GM18907 (cell line): Measurements from ENCODE around the gene CRYBA2.
A peak's percentile ranks its signal among the peaks of the same experiment; 100 is the strongest.

Experiments
- ATAC-seq: cut with Tn5 transposase; IDR thresholded peaks from one replicate; pipeline ENCODE4 v1.9.1; 2021; ENCODE audit warnings: mild to moderate bottlenecking, moderate library complexity; ENCODE audit not compliant: unreplicated experiment

CRYBA2 gene

DNA sequence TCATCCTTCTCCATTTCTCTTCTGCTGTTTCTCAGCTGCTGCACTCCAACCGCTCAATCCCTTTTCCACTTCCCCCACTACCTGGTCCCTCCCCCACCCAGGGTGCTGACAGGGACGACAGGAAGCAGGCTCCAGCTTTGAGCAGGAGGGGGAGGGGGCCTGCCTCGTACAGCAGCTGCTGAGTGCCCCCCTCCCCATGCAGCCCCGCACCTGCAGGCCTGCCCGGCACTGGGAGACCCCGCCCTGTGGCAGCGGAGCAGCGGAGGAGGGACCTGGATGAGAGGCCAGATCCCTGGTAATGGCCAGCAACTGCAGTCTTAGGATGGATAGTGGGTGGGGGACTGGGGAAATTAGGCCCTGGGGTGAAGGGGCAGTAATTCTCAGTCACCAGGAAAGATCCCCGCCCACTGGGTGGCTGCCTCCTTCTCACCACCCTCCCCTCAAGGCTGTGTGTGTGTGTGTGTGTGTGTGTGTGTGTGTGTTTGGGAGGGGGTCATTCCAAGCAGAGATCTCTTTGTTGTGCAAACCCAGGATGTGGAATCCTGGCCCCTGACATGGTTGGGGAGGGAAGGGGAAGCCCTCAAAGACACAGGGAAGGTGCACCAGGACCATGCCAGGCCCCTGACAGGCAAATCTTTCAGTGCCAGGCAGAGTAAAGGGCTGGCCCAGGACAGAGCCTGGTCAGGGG is 6.8 kb upstream of the CRYBA2 start:
- ATAC-seq = no peak

- no peak for ATAC-seq
Observed at GRCh38 chr2:218999021-218999880, 6.0 kb upstream of the CRYBA2 start.

DNA sequence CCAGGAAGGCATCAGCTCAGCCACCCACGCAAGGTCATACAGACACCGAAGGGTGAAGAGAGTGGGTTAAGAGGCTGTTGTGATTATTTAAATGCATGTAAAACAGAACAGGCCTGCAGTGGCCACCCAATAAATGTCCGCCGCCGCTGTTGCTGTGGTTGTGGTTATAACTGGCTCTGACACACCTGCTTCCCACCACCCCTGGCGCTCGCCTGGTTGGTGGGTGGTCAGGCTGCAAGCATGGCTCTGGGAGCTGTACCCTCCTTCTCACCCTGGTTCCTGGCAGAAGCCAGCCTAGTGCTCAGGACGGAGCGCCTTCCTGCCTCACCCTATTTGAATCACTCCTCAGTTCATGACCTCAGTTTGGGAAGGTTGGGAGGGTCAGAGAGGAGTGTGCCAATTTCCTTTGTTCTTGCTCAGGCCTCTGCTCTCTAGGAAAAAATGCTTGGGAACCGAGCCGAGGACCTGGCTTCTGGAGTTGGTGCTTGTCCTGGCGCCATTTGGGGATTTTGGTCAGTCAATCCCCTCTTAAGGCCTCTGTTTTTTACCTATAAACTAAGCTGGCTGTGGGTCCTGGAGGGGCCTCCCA is 5.3 kb upstream of the CRYBA2 start:
- ATAC-seq = no peak

- no peak for ATAC-seq
Observed at GRCh38 chr2:218997731-218998130, 4.5 kb upstream of the CRYBA2 start.

DNA sequence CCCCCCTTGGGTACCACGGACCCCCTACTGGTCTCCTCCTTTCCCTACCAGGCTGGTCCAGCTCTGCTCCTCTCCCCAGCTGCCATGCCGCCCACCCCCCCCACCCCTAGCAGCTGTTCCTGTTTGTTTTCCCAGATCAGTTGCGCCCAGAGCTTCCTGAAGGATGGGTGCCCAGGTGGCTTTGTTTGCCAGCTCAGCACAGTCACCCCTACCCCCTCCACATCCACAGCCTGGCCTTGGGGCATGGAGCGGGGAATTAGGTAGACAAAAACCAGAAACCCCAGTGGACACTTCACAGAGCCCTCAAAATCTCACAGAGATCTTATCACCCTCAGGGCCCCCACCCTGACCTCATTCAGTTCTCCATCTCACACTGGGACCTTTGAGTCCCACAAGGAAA is 3.7 kb upstream of the CRYBA2 start:
- no peak for ATAC-seq

GRCh38 chr2:218995972-218996711 is 2.9 kb upstream of the CRYBA2 start:
- peak; percentile 59 for ATAC-seq

- no peak for ATAC-seq
Observed at GRCh38 chr2:218995561-218995960, 2.3 kb upstream of the CRYBA2 start.

GRCh38 chr2:218992703-218993344 is 398 bp downstream of the CRYBA2 start:
- ATAC-seq = no peak

GRCh38 chr2:218992196-218992595 is 1.0 kb downstream of the CRYBA2 start:
- no peak for ATAC-seq

- no peak for ATAC-seq
Observed at GRCh38 chr2:218991674-218992168, 1.5 kb downstream of the CRYBA2 start.

DNA sequence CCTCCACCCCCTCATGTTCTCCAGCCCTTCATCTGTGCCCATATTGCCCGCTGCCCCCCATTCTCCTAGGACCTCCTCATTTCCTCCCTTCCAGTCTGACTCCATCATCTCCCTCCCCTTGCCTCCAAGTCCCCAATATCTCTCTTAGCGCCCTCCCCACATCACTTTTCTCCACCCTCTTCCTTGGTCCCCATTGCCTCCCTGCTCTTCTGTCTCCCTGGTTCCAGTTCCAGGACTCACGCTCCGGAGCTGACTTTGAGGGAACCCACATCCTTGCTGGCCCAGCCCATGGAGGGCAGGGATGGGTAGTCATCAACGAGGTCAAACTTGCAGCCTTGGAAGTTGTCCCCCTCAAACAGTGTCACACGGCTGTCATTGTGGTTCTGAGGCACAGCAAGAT is 2.6 kb downstream of the CRYBA2 start:
- no peak for ATAC-seq

- ATAC-seq = no peak
Observed at GRCh38 chr2:218990052-218990451, 3.2 kb downstream of the CRYBA2 start.

DNA sequence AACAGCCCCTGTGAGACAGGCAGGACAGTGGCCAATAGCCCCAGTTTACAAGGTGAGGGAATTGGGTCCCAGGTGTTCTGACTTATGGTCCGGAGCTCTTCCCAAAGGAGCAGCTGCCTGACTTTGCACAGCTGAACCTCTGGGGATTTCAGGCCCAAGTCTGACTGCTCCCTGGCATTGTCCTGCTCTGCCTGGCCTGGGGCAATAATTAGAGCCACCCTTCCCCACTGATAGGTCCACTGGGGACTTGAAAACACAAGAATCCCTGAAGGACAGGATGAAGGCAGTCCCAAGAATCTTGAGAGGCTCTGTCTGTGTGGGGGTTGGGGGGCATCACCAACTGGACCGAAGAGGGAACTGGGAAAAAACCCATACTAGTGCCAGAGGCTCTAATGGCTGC is 4.6 kb downstream of the CRYBA2 start:
- ATAC-seq = no peak

DNA sequence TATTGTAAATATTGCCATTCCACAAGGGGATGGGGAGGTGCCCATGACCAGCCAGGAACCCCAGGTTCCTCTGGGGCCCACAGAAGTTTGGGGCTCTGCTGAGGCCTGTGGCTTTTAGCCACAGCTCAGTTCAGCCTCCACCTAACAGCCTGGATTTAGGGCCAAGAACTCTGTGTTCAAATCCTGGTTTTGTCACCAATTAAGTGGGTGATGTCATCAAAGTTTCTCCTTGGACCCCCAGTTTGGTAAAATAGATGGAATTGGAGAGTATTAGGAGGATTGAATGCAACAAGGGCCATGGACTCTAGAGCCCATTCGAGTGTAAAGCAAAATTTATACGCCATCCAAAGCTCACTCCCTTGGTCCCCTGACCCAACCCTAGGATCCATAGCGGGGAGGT is 5.1 kb downstream of the CRYBA2 start:
- ATAC-seq = no peak

GRCh38 chr2:218986148-218986761 is 7.0 kb downstream of the CRYBA2 start:
- no peak for ATAC-seq

GRCh38 chr2:218985325-218986091 is 7.7 kb downstream of the CRYBA2 start:
- no peak for ATAC-seq

GRCh38 chr2:218985021-218985324 is 8.2 kb downstream of the CRYBA2 start, which contains the start of gene FEV:
Gene FEV, minus strand, starts transcription at chr2:218985184. Its CDS starts 109 bp downstream, at chr2:218985075.
- no peak for ATAC-seq

DNA sequence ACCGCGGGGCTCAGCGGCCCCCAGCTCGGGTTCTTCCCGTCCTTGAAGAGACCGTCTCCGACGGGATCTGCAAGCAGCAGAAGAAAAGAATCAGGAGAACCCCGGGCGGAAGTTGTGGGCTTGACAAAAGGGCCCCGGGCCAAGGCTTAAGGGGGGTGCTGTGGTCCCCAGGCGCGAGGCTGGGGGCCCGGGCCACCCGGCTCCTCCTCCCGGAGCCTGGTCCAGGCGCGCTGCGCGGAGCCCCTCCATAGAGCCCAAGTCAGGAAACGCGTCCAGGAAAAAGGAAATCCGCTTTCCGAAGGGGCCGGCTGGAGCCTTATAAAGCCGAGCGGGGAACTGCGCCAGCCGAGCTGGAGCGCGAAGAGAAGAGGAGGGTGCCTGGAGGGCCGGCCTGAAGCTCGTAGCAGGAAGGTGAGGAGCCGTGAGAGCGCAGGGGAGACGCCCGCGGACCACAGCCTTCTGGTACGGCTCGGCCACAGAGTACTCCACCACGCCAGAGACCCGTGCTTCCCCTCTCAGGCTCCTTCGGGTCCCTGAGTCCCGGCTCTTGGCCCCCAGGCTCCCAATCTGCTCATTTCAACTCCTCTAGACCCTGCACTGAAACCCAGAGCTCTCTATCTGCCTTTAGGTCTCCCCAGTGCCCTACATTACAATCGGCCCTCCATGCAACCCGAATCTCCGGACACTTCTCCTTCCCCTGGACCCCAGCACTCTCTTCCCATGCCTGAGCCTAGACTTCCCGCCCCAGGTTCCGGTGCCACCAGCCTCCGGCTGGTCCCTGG is 8.8 kb downstream of the CRYBA2 start:
- ATAC-seq = no peak

DNA sequence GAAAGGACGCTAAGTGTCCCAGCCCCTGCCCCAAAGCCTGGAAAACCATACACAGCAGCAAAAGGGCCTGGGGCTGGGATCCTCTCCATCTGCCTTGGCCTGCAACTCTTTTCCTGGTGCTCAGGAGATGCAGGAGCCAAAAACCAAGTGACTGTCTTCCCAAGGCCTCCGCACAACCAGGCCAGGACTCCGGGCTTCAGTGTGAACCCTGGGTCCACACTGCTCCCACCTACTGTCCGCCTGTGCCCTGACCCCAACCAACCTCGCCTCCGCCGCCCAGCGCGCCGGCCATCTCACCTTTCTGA is 9.3 kb downstream of the CRYBA2 start:
- no peak for ATAC-seq
